Mammary epithelial cell (primary cell): ENCODE data around the gene DEFB123.

Experiments used
- EZH2 ChIP-seq: IDR thresholded peaks from 2 replicates; pipeline ENCODE4 v1.6.1; 2012; ENCODE audit warnings: low read length, inconsistent platforms, borderline replicate concordance
- TF ChIP-seq, protein P1 (sequence below), 2 donors: IDR thresholded peaks in 1 of 2; conservative IDR thresholded peaks in 1 of 2; 2 replicates each; pipeline ENCODE4 v1.5.1; 2011 to 2012; ENCODE audit warnings: inconsistent platforms in 2 of 2, low read length in 2 of 2, mild to moderate bottlenecking in 2 of 2, control low read depth in 1 of 2, low read depth in 1 of 2; ENCODE audit not compliant: insufficient read depth in 1 of 2; ENCODE audit errors: extremely low read depth in 1 of 2

GRCh38 chr20:31497838-31498540 lies 57.6 kb downstream of the DEFB123 start:
- TF ChIP-seq, protein P1, sequence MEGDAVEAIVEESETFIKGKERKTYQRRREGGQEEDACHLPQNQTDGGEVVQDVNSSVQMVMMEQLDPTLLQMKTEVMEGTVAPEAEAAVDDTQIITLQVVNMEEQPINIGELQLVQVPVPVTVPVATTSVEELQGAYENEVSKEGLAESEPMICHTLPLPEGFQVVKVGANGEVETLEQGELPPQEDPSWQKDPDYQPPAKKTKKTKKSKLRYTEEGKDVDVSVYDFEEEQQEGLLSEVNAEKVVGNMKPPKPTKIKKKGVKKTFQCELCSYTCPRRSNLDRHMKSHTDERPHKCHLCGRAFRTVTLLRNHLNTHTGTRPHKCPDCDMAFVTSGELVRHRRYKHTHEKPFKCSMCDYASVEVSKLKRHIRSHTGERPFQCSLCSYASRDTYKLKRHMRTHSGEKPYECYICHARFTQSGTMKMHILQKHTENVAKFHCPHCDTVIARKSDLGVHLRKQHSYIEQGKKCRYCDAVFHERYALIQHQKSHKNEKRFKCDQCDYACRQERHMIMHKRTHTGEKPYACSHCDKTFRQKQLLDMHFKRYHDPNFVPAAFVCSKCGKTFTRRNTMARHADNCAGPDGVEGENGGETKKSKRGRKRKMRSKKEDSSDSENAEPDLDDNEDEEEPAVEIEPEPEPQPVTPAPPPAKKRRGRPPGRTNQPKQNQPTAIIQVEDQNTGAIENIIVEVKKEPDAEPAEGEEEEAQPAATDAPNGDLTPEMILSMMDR (conservative IDR thresholded peaks at IDR 0.05 in 1 of 2, IDR thresholded peaks at IDR 0.05 in 1 of 2; ENCODE audit: extremely low read depth in 1 of 2, insufficient read depth in 1 of 2, low read depth in 1 of 2, low read length in 2 of 2): no peak
- TF ChIP-seq EZH2: no peak
